ENCODE data around the gene MEGF11.

The MEGF11 gene

GRCh38 chr15:66241908-66242285 lies 11.7 kb downstream of the MEGF11 start:
- ChIA-PET CTCF (no interaction called here), POLR2A (no interaction called here)
- TF ChIP-seq L3MBTL2 (conservative IDR thresholded peaks at IDR 0.05) (no peak), CTBP1 (IDR thresholded peaks at IDR 0.05; ENCODE audit: borderline replicate concordance) (no peak), FOXA1 (IDR thresholded peaks at IDR 0.05) (no peak), ELF4 (IDR thresholded peaks at IDR 0.05) (no peak), TARDBP (IDR thresholded peaks at IDR 0.05) (no peak), NFRKB (IDR thresholded peaks at IDR 0.05) (no peak), FOXM1 (IDR thresholded peaks at IDR 0.05; ENCODE audit: borderline replicate concordance) (no peak), PKNOX1 (IDR thresholded peaks at IDR 0.05) (no peak), LEF1 (IDR thresholded peaks at IDR 0.05; ENCODE audit: borderline replicate concordance) (no peak), ARNT (IDR thresholded peaks at IDR 0.05) (no peak), SUZ12 (IDR thresholded peaks at IDR 0.05) (no peak), SP1 (IDR thresholded peaks at IDR 0.05) (no peak), HDGF (IDR thresholded peaks at IDR 0.05; ENCODE audit: borderline replicate concordance) (no peak), ZNF384 (IDR thresholded peaks at IDR 0.05) (no peak)
- no peak for DNase-seq (ENCODE audit: extremely low spot score)

- no peak for DNase-seq (ENCODE audit: extremely low spot score)
- CTCF ChIA-PET, result no interaction called here
- POLR2A ChIA-PET, result no interaction called here
- TF ChIP-seq ELF4 (IDR thresholded peaks at IDR 0.05) (no peak), NFRKB (IDR thresholded peaks at IDR 0.05) (no peak), SP1 (IDR thresholded peaks at IDR 0.05) (no peak), TARDBP (IDR thresholded peaks at IDR 0.05) (no peak), ARNT (IDR thresholded peaks at IDR 0.05) (no peak), LEF1 (IDR thresholded peaks at IDR 0.05; ENCODE audit: borderline replicate concordance) (no peak), CTBP1 (IDR thresholded peaks at IDR 0.05; ENCODE audit: borderline replicate concordance) (no peak), HDGF (IDR thresholded peaks at IDR 0.05; ENCODE audit: borderline replicate concordance) (no peak), L3MBTL2 (conservative IDR thresholded peaks at IDR 0.05) (no peak), FOXM1 (IDR thresholded peaks at IDR 0.05; ENCODE audit: borderline replicate concordance) (no peak), ZNF384 (IDR thresholded peaks at IDR 0.05) (no peak), FOXA1 (IDR thresholded peaks at IDR 0.05) (no peak), PKNOX1 (IDR thresholded peaks at IDR 0.05) (no peak), FOXK2 (IDR thresholded peaks at IDR 0.05) (no peak), SUZ12 (IDR thresholded peaks at IDR 0.05) (no peak), BHLHE40 (IDR thresholded peaks at IDR 0.05; ENCODE audit: borderline replicate concordance) (no peak)
These were observed 12.3 kb downstream of the MEGF11 start for GRCh38 chr15:66241087-66241907.

- TF ChIP-seq LEF1 (IDR thresholded peaks at IDR 0.05; ENCODE audit: borderline replicate concordance) (no peak), NFRKB (IDR thresholded peaks at IDR 0.05) (no peak), FOXA1 (IDR thresholded peaks at IDR 0.05) (no peak), BHLHE40 (IDR thresholded peaks at IDR 0.05; ENCODE audit: borderline replicate concordance) (no peak), FOXM1 (IDR thresholded peaks at IDR 0.05; ENCODE audit: borderline replicate concordance) (no peak), HDGF (IDR thresholded peaks at IDR 0.05; ENCODE audit: borderline replicate concordance) (no peak), L3MBTL2 (conservative IDR thresholded peaks at IDR 0.05) (no peak), ELF4 (IDR thresholded peaks at IDR 0.05) (no peak), FOXK2 (IDR thresholded peaks at IDR 0.05) (no peak), ZNF384 (IDR thresholded peaks at IDR 0.05) (no peak), ARNT (IDR thresholded peaks at IDR 0.05) (no peak), PKNOX1 (IDR thresholded peaks at IDR 0.05) (no peak), SUZ12 (IDR thresholded peaks at IDR 0.05) (no peak), TARDBP (IDR thresholded peaks at IDR 0.05) (no peak)
- DNase-seq (ENCODE audit: extremely low spot score), result no peak
- CTCF ChIA-PET, result no interaction called here
- POLR2A ChIA-PET, result interaction anchor here (1.8 kb wide), 1 partner anchor 30 kb away, joined by 5 read pairs; no protein-coding TSS in a partner anchor
These were observed 13.2 kb downstream of the MEGF11 start for GRCh38 chr15:66240240-66240794.

GRCh38 chr15:66239514-66239913 lies 14.0 kb downstream of the MEGF11 start:
- ChIA-PET POLR2A (interaction anchor here (1.8 kb wide), 1 partner anchor 30 kb away, joined by 5 read pairs; no protein-coding TSS in a partner anchor), CTCF (no interaction called here)
- TF ChIP-seq FOXA1 (IDR thresholded peaks at IDR 0.05) (no peak), NFRKB (IDR thresholded peaks at IDR 0.05) (no peak), HDGF (IDR thresholded peaks at IDR 0.05; ENCODE audit: borderline replicate concordance) (no peak), FOXM1 (IDR thresholded peaks at IDR 0.05; ENCODE audit: borderline replicate concordance) (no peak), ZNF384 (IDR thresholded peaks at IDR 0.05) (no peak), LEF1 (IDR thresholded peaks at IDR 0.05; ENCODE audit: borderline replicate concordance) (no peak), SP1 (IDR thresholded peaks at IDR 0.05) (no peak), ELF4 (IDR thresholded peaks at IDR 0.05) (no peak), L3MBTL2 (conservative IDR thresholded peaks at IDR 0.05) (no peak), TARDBP (IDR thresholded peaks at IDR 0.05) (no peak), FOXK2 (IDR thresholded peaks at IDR 0.05) (no peak), SUZ12 (IDR thresholded peaks at IDR 0.05) (no peak), CTBP1 (IDR thresholded peaks at IDR 0.05; ENCODE audit: borderline replicate concordance) (no peak), BHLHE40 (IDR thresholded peaks at IDR 0.05; ENCODE audit: borderline replicate concordance) (no peak)
- no peak for DNase-seq (ENCODE audit: extremely low spot score)

- no peak for TF ChIP-seq FOXK2 (IDR thresholded peaks at IDR 0.05)
- TF ChIP-seq BHLHE40 (IDR thresholded peaks at IDR 0.05; ENCODE audit: borderline replicate concordance), result no peak
- TF ChIP-seq NFRKB (IDR thresholded peaks at IDR 0.05), result no peak
- TF ChIP-seq FOXA1 (IDR thresholded peaks at IDR 0.05), result no peak
- no peak for TF ChIP-seq ZNF384 (IDR thresholded peaks at IDR 0.05)
- TF ChIP-seq ARNT (IDR thresholded peaks at IDR 0.05), result no peak
- no peak for TF ChIP-seq SUZ12 (IDR thresholded peaks at IDR 0.05)
- no peak for TF ChIP-seq SP1 (IDR thresholded peaks at IDR 0.05)
- no peak for TF ChIP-seq FOXM1 (IDR thresholded peaks at IDR 0.05; ENCODE audit: borderline replicate concordance)
- no peak for DNase-seq (ENCODE audit: extremely low spot score)
- ChIA-PET POLR2A (no interaction called here), CTCF (interaction anchor here (0.7 kb wide), 1 partner anchor 38 kb away, joined by 3 read pairs; no protein-coding TSS in a partner anchor)
These were observed 15.2 kb downstream of the MEGF11 start for GRCh38 chr15:66238318-66238717.
